B cell (primary cell): Measurements from ENCODE around the gene AUTS2. TPM values are rescaled to one million over a fixed set of nuclear protein-coding genes. Genes with fewer than 3 reads are reported as not detected.

ENCODE experiments used
- ATAC-seq: fragments of 200-7000 bp; cut with Tn5 transposase; one replicate; pipeline ENCODE4 v1.10.0; 2021; ENCODE audit warnings: low read depth, mild to moderate bottlenecking, moderate number of reproducible peaks, moderate library complexity
- CTCF ChIA-PET: fragments of 350-600 bp; sonication (Branson Sonifier 250); formaldehyde crosslinking; loops from one replicate; lab custom pipeline; 2021; ENCODE audit warnings: antibody characterized with exemption, inconsistent platforms; lab: Charles Lee
- POLR2A ChIA-PET: fragments of 350-600 bp; sonication (Branson Sonifier 250); formaldehyde crosslinking; loops from one replicate; lab custom pipeline; 2021; ENCODE audit warnings: antibody characterized with exemption; lab: Charles Lee
- DNase-seq: peaks from one replicate; pipeline ENCODE4 v3.0.0; 2013
- H2AFZ ChIP-seq: 2 replicates; pipeline ENCODE4 v1.6.1; 2012; ENCODE audit warnings: mild to moderate bottlenecking, low read depth, low read length; ENCODE audit not compliant: insufficient read depth, poor library complexity, severe bottlenecking
- H3K27ac ChIP-seq, 2 donors: 1 replicate in 1 of 2; 2 replicates in 1 of 2; pipeline ENCODE4 v1.5.1; 2012 to 2013; ENCODE audit warnings: low read length in 2 of 2, mild to moderate bottlenecking in 2 of 2, moderate library complexity in 1 of 2
- H3K27me3 ChIP-seq, 4 experiments: fragments of 200-600 bp in 1 of 4; sonication (generic) in 1 of 4; replicated peaks in 1 of 4; 1 replicate in 2 of 4; 2 replicates in 2 of 4; pipeline versions ENCODE4 v1.6.1 to v1.7.0; 2013 to 2016; ENCODE audit warnings: low read length in 3 of 4, mild to moderate bottlenecking in 2 of 4, mixed read lengths in 1 of 4, moderate library complexity in 1 of 4; ENCODE audit not compliant: insufficient read depth in 4 of 4, control insufficient read depth in 3 of 4; ENCODE audit errors: control extremely low read depth in 1 of 4
- H3K36me3 ChIP-seq, 2 experiments: replicated peaks in 1 of 2; 1 replicate in 1 of 2; 2 replicates in 1 of 2; pipeline versions ENCODE4 v1.6.1 to v1.7.1; 2013; ENCODE audit warnings: low read length in 1 of 2; ENCODE audit not compliant: insufficient read depth in 2 of 2, control insufficient read depth in 1 of 2; ENCODE audit errors: control extremely low read depth in 1 of 2, extremely low read depth in 1 of 2
- H3K4me1 ChIP-seq, 2 donors: fragments of 200-600 bp in 1 of 2; sonication (generic) in 1 of 2; 1 replicate in 1 of 2; 2 replicates in 1 of 2; pipeline versions ENCODE4 v1.5.1 to v1.6.1; 2013 to 2017; ENCODE audit warnings: low read length in 2 of 2; ENCODE audit not compliant: control insufficient read depth in 2 of 2, insufficient read depth in 2 of 2
- H3K4me2 ChIP-seq: replicated peaks from 2 replicates; pipeline ENCODE3; 2012; ENCODE audit warnings: mild to moderate bottlenecking, low read depth, low read length; ENCODE audit not compliant: poor library complexity, severe bottlenecking
- H3K4me3 ChIP-seq, 5 experiments: fragments of 200-600 bp in 1 of 5; sonication (generic) in 1 of 5; 1 replicate in 3 of 5; 2 replicates in 2 of 5; pipeline versions ENCODE4 v1.5.1 to v1.7.0; 2011 to 2016; ENCODE audit warnings: low read length in 4 of 5, mild to moderate bottlenecking in 4 of 5, low read depth in 2 of 5, control low read depth in 1 of 5, moderate library complexity in 1 of 5; ENCODE audit not compliant: insufficient read depth in 1 of 5; ENCODE audit errors: control extremely low read depth in 1 of 5, extremely low read depth in 1 of 5
- H3K79me2 ChIP-seq: fragments of 200-600 bp; sonication (generic); one replicate; pipeline ENCODE4 v1.6.0; 2016; ENCODE audit warnings: low read length; ENCODE audit not compliant: control insufficient read depth, insufficient read depth
- H3K9ac ChIP-seq: fragments of 200-600 bp; sonication (generic); 2 replicates; pipeline ENCODE4 v1.6.1; 2017; ENCODE audit warnings: mild to moderate bottlenecking, low read length, moderate library complexity
- H3K9me3 ChIP-seq, 3 donors: one replicate each; pipeline versions ENCODE4 v1.6.1 to v1.7.1; 2013; ENCODE audit warnings: low read length in 2 of 3; ENCODE audit not compliant: control insufficient read depth in 2 of 3, insufficient read depth in 1 of 3; ENCODE audit errors: control extremely low read depth in 1 of 3
- H4K20me1 ChIP-seq: 2 replicates; pipeline ENCODE4 v1.6.0; 2012; ENCODE audit warnings: mild to moderate bottlenecking, low read length; ENCODE audit not compliant: insufficient read depth, control insufficient read depth, poor library complexity, severe bottlenecking
- H3K27ac Mint-ChIP-seq: one replicate; pipeline ENCODE4 v1.8.0; 2021; ENCODE audit warnings: mixed read lengths
- H3K27me3 Mint-ChIP-seq: one replicate; pipeline ENCODE4 v1.8.0; 2021; ENCODE audit warnings: mixed read lengths
- H3K4me1 Mint-ChIP-seq: one replicate; pipeline ENCODE4 v1.8.0; 2021; ENCODE audit warnings: mixed read lengths
- H3K4me3 Mint-ChIP-seq: one replicate; pipeline ENCODE4 v1.8.0; 2021; ENCODE audit warnings: mixed read lengths
- H3K9me3 Mint-ChIP-seq: one replicate; pipeline ENCODE4 v1.8.0; 2022; ENCODE audit warnings: mixed read lengths; ENCODE audit not compliant: insufficient read depth
- EZH2 ChIP-seq: IDR thresholded peaks from 2 replicates; pipeline ENCODE4 v1.6.1; 2012; ENCODE audit warnings: borderline replicate concordance, low read depth, mild to moderate bottlenecking, moderate library complexity, low read length; ENCODE audit not compliant: insufficient read depth, poor library complexity, severe bottlenecking
- WGBS: methylation state at CpG from one replicate; pipeline ENCODE4 v1.1.5; 2013; ENCODE audit warnings: missing lambda C conversion rate; ENCODE audit not compliant: insufficient coverage; 5-methylcytosine and 5-hydroxymethylcytosine counted together
- intact Hi-C: fragments of 100-400 bp; cut with micrococcal nuclease; formaldehyde crosslinking; loops from one replicate; pipeline ENCODE4 v1.10.0; 2022
- polyA plus RNA-seq: library from polyadenylated mRNA; depleted of rRNA; stranded (reverse); fragments of >200 nt; gene quantifications from 2 replicates; pipeline ENCODE4 v1.2.3, GENCODE V29; 2012
- total RNA-seq, 2 donors: library from RNA; stranded (reverse); fragments of 120-200 nt in 1 of 2; gene quantifications; 1 replicate in 1 of 2; 2 replicates in 1 of 2; pipeline versions ENCODE4 v1.2.3 to v1.2.4, GENCODE V29; 2013 to 2022
- TF ChIP-seq, protein P1 (sequence below): fragments of 200-600 bp; IDR thresholded peaks from one replicate; pipeline ENCODE4 v1.8.0; 2022; ENCODE audit warnings: antibody characterized with exemption, mild to moderate bottlenecking

Gene AUTS2
- total and polyA plus RNA-seq, 2 donors (not counting 1 experiment from before 2014, with no cell fraction given), result 22.3 to 35.0 TPM

DNA sequence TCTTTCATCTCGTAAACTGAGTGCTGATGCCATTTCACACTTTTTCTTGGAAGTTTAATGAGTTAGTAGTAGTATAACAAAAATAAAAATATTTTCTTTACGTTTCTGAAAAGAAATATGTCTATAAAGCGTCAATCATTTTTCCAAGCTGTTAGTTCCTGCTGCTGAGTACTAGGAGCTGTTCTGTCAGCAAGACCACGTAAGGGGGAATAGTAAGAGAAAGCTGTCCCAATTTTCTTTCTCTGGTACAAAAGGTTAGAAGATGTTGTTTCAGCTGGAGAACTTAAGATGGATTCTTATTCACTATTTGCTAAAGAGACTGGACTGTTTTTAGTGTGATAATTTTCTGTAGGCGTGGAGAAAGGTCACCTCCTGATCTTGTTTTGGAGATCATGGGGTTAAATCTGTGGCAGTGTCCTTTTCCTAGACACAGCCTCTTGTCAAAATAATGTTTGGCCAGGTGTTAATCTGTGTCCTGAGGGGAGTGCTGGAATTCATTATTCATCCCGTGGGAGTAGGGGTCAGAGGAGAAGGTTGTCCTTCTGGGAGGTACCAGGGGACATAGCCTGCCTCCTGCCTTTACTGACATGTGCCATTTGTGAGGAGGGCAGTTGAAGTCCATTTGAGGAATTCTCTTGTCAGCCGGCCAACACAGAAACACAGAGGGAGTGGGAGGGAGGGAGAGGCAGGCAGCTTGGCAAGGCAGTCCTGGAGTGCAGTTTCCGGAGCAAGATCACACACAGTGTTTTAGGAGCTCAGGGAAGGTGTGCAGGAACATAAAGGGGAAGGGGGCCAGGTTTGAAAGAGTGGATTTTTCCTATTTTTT is 368.7 kb downstream of the AUTS2 start:
- DNase-seq, result no peak
- H3K79me2 ChIP-seq, result peaks cover 36% of the 10 kb centered on the region
- CTCF ChIA-PET, result interaction anchor here (1.3 kb wide), 1 partner anchor 35 kb away, joined by 3 read pairs; no protein-coding TSS in a partner anchor
- peaks cover 31% of the 10 kb centered on the region in 2 donors for H3K4me1 ChIP-seq
- H3K9me3 ChIP-seq, result no peaks in the 10 kb centered on the region
- WGBS, result 94% methylated on average over 4 of the region's 8 CpGs
- no peak overlapping the region for H3K9ac ChIP-seq
- Mint-ChIP-seq H3K9me3 (no peaks in the 10 kb centered on the region), H3K4me3 (no peak overlapping the region), H3K4me1 (peaks cover 46% of the 10 kb centered on the region), H3K27me3 (no peaks in the 10 kb centered on the region), H3K27ac (peak overlapping the region; percentile 10)
- no peak for ATAC-seq
- no peaks in the 10 kb centered on the region for H4K20me1 ChIP-seq
- no peak overlapping the region for H3K4me2 ChIP-seq
- POLR2A ChIA-PET, result no interaction called here
- TF ChIP-seq, protein P1, sequence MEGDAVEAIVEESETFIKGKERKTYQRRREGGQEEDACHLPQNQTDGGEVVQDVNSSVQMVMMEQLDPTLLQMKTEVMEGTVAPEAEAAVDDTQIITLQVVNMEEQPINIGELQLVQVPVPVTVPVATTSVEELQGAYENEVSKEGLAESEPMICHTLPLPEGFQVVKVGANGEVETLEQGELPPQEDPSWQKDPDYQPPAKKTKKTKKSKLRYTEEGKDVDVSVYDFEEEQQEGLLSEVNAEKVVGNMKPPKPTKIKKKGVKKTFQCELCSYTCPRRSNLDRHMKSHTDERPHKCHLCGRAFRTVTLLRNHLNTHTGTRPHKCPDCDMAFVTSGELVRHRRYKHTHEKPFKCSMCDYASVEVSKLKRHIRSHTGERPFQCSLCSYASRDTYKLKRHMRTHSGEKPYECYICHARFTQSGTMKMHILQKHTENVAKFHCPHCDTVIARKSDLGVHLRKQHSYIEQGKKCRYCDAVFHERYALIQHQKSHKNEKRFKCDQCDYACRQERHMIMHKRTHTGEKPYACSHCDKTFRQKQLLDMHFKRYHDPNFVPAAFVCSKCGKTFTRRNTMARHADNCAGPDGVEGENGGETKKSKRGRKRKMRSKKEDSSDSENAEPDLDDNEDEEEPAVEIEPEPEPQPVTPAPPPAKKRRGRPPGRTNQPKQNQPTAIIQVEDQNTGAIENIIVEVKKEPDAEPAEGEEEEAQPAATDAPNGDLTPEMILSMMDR, result no peak
- TF ChIP-seq EZH2, result no peak
- no peak overlapping the region for H3K4me3 ChIP-seq
- H3K27ac ChIP-seq, result no peak overlapping the region
- intact Hi-C loops, result no loop called here
- no peak overlapping the region for H2AFZ ChIP-seq
- H3K36me3 ChIP-seq, result no peaks in the 10 kb centered on the region
- no peaks in the 10 kb centered on the region for H3K27me3 ChIP-seq
